GM13976 (cell line): ENCODE measurements around the gene KIAA1958.

Source experiments
- DNase-seq: peaks from one replicate; pipeline ENCODE4 v3.0.0; 2012; ENCODE audit warnings: low spot score
- CTCF ChIP-seq: IDR thresholded peaks from 2 replicates; pipeline ENCODE4 v1.5.1; 2012; ENCODE audit warnings: borderline replicate concordance, mild to moderate bottlenecking; ENCODE audit not compliant: insufficient read depth; ENCODE audit errors: extremely low read depth, missing control alignments, control extremely low read depth
- in situ Hi-C: fragments of 300-500 bp; cut with MboI; formaldehyde crosslinking; loops from one replicate; pipeline ENCODE4 v1.12.0; 2022; ENCODE audit warnings: low sequenced_read_pairs, mixed read lengths, inconsistent platforms; ENCODE audit not compliant: unreplicated experiment

Gene KIAA1958

GRCh38 chr9:112618385-112619009 lies 131.9 kb downstream of the KIAA1958 start:
- in situ Hi-C loops = no loop called here
- DNase-seq = no peak
- TF ChIP-seq CTCF = no peak

- DNase-seq = no peak
- no peak for TF ChIP-seq CTCF
- in situ Hi-C loops = no loop called here
Observed at GRCh38 chr9:112620388-112620787, 133.8 kb downstream of the KIAA1958 start.

- in situ Hi-C loops = no loop called here
- TF ChIP-seq CTCF = no peak
- no peak for DNase-seq
Observed at GRCh38 chr9:112621018-112621655, 134.5 kb downstream of the KIAA1958 start.

GRCh38 chr9:112623198-112623597 lies 136.6 kb downstream of the KIAA1958 start:
- in situ Hi-C loops = no loop called here
- DNase-seq = no peak
- no peak for TF ChIP-seq CTCF

GRCh38 chr9:112624711-112625707 lies 138.4 kb downstream of the KIAA1958 start:
- in situ Hi-C loops = no loop called here

More at GRCh38 chr9:112624711-112625707, 138.4 kb downstream of the KIAA1958 start:
- TF ChIP-seq CTCF = no peak
- DNase-seq = no peak
